Measurements from ENCODE around the gene TMCO1. TPM values are rescaled to one million over a fixed set of nuclear protein-coding genes. Genes with fewer than 3 reads are reported as not detected.

TMCO1 gene
- total and polyA plus RNA-seq, 2 of the 13 experiments (the other 11 are each of a cell fraction or from before 2014, with no cell fraction given) = 106 to 119 TPM

DNA sequence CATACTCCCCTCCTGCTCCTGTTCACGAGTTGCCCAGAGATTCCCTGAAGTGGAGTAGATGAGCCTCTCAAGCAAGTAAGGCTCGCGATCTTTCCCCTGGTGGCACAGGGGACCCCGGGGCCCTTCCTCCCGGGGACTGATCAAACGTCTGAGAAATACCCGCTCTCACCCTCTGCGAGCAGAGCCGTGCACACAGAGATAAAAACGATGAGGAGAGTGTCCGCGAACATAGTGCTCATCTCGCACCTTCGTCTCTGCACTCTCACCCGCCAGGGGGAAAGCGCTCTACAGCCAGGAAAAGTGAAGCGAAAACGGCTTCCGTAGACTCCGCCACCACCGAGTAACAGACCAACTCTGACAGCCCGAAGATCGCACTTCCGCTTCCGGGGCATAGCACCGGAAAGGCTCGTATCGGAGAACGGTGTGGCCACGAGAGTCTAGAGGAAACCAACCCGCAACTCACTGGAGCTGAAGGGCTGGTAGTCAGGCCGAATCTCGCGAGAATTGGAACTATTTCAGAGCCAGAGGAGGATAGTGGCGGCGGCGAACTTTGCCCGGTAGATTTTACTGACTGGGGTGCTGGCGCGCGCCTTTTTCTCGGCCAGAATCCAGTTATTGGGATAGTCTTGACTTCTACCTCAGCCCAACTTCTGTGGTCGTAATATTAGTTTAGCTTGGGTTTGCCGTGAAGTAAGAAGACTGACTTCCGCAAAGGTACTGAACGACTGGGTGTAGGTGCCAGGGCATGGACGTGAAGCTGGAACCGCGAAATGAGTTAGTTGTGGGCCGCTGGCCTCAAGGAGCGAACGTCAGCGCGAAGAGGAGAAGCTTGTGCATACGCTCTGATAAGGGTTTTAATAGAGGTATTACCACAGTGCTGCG, at the start of gene TMCO1 (continued):
- TF ChIP-seq ZNF564 (CRISPR knock-in tag; IDR thresholded peaks at IDR 0.05) (peak; percentile 84; the same call in 1 of the 2 replicates), ZC3H13 (CRISPR knock-in tag; IDR thresholded peaks at IDR 0.05) (peak; percentile 62; the same call in 1 of the 2 replicates), ZNF337 (CRISPR knock-in tag; IDR thresholded peaks at IDR 0.05; ENCODE audit: borderline replicate concordance, low read depth) (no peak; the same call in 1 of the 2 replicates), ZNF432 (CRISPR knock-in tag; IDR thresholded peaks at IDR 0.05; ENCODE audit: borderline replicate concordance) (no peak), ERF (CRISPR knock-in tag; IDR thresholded peaks at IDR 0.05) (peak; percentile 74), MYC (CRISPR knock-in tag; IDR thresholded peaks at IDR 0.05; ENCODE audit: borderline replicate concordance) (peak; percentile 92), PPARG (CRISPR knock-in tag; conservative IDR thresholded peaks at IDR 0.05) (peak; percentile 56; the same call in 1 of the 2 replicates), TCF7 (IDR thresholded peaks at IDR 0.05; ENCODE audit: low read depth) (no peak), ETV5 (CRISPR knock-in tag; IDR thresholded peaks at IDR 0.05; ENCODE audit: borderline replicate concordance) (peak; percentile 75; the same call in 1 of the 2 replicates), BCL6 (CRISPR knock-in tag; IDR thresholded peaks at IDR 0.05) (0 out of 2 replicates have a peak, but pooled peaks have one; percentile 29), REPIN1 (CRISPR knock-in tag; IDR thresholded peaks at IDR 0.05; ENCODE audit: borderline replicate concordance, low read depth) (peak; percentile 57; the same call in 1 of the 2 replicates), CHD2 (IDR thresholded peaks at IDR 0.05; ENCODE audit: low read depth, low read length) (peak; percentile 99)
- TF ChIP-seq, protein P1, sequence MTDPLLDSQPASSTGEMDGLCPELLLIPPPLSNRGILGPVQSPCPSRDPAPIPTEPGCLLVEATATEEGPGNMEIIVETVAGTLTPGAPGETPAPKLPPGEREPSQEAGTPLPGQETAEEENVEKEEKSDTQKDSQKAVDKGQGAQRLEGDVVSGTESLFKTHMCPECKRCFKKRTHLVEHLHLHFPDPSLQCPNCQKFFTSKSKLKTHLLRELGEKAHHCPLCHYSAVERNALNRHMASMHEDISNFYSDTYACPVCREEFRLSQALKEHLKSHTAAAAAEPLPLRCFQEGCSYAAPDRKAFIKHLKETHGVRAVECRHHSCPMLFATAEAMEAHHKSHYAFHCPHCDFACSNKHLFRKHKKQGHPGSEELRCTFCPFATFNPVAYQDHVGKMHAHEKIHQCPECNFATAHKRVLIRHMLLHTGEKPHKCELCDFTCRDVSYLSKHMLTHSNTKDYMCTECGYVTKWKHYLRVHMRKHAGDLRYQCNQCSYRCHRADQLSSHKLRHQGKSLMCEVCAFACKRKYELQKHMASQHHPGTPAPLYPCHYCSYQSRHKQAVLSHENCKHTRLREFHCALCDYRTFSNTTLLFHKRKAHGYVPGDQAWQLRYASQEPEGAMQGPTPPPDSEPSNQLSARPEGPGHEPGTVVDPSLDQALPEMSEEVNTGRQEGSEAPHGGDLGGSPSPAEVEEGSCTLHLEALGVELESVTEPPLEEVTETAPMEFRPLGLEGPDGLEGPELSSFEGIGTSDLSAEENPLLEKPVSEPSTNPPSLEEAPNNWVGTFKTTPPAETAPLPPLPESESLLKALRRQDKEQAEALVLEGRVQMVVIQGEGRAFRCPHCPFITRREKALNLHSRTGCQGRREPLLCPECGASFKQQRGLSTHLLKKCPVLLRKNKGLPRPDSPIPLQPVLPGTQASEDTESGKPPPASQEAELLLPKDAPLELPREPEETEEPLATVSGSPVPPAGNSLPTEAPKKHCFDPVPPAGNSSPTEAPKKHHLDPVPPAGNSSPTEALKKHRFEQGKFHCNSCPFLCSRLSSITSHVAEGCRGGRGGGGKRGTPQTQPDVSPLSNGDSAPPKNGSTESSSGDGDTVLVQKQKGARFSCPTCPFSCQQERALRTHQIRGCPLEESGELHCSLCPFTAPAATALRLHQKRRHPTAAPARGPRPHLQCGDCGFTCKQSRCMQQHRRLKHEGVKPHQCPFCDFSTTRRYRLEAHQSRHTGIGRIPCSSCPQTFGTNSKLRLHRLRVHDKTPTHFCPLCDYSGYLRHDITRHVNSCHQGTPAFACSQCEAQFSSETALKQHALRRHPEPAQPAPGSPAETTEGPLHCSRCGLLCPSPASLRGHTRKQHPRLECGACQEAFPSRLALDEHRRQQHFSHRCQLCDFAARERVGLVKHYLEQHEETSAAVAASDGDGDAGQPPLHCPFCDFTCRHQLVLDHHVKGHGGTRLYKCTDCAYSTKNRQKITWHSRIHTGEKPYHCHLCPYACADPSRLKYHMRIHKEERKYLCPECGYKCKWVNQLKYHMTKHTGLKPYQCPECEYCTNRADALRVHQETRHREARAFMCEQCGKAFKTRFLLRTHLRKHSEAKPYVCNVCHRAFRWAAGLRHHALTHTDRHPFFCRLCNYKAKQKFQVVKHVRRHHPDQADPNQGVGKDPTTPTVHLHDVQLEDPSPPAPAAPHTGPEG (CRISPR knock-in tag; IDR thresholded peaks at IDR 0.05) = peak; percentile 84
- TF ChIP-seq, protein P2, sequence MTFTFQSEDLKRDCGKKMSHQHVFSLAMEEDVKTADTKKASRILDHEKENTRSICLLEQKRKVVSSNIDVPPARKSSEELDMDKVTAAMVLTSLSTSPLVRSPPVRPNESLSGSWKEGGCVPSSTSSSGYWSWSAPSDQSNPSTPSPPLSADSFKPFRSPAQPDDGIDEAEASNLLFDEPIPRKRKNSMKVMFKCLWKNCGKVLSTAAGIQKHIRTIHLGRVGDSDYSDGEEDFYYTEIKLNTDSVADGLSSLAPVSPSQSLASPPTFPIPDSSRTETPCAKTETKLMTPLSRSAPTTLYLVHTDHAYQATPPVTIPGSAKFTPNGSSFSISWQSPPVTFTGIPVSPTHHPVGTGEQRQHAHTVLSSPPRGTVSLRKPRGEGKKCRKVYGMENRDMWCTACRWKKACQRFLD (CRISPR knock-in tag; IDR thresholded peaks at IDR 0.05; ENCODE audit: borderline replicate concordance) = peak; percentile 61; the same call in 1 of the 2 replicates
- TF ChIP-seq, protein P3, sequence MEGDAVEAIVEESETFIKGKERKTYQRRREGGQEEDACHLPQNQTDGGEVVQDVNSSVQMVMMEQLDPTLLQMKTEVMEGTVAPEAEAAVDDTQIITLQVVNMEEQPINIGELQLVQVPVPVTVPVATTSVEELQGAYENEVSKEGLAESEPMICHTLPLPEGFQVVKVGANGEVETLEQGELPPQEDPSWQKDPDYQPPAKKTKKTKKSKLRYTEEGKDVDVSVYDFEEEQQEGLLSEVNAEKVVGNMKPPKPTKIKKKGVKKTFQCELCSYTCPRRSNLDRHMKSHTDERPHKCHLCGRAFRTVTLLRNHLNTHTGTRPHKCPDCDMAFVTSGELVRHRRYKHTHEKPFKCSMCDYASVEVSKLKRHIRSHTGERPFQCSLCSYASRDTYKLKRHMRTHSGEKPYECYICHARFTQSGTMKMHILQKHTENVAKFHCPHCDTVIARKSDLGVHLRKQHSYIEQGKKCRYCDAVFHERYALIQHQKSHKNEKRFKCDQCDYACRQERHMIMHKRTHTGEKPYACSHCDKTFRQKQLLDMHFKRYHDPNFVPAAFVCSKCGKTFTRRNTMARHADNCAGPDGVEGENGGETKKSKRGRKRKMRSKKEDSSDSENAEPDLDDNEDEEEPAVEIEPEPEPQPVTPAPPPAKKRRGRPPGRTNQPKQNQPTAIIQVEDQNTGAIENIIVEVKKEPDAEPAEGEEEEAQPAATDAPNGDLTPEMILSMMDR (CRISPR knock-in tag; IDR thresholded peaks at IDR 0.05) = peak; percentile 48
- TF ChIP-seq, protein P4, sequence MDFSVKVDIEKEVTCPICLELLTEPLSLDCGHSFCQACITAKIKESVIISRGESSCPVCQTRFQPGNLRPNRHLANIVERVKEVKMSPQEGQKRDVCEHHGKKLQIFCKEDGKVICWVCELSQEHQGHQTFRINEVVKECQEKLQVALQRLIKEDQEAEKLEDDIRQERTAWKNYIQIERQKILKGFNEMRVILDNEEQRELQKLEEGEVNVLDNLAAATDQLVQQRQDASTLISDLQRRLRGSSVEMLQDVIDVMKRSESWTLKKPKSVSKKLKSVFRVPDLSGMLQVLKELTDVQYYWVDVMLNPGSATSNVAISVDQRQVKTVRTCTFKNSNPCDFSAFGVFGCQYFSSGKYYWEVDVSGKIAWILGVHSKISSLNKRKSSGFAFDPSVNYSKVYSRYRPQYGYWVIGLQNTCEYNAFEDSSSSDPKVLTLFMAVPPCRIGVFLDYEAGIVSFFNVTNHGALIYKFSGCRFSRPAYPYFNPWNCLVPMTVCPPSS (IDR thresholded peaks at IDR 0.05) = no peak

All from HepG2 (cell line).